Stomach (tissue), 9 donors: ENCODE data around the gene HLA-DPB1. TPM values are rescaled to one million over a fixed set of nuclear protein-coding genes. Genes with fewer than 3 reads are reported as not detected.

ENCODE experiments used
- DNase-seq, 2 donors: peaks; one replicate each; pipeline versions ENCODE4 v3.0.0 to v3.0.0-alpha.2; 2013 to 2019
- H3K27ac ChIP-seq, 5 donors: fragments of 200-600 bp in 4 of 5; sonication (generic) in 4 of 5; one replicate each; pipeline ENCODE4 v1.5.1; 2013 to 2019; ENCODE audit warnings: mild to moderate bottlenecking in 1 of 5, moderate library complexity in 1 of 5
- H3K27me3 ChIP-seq, 3 donors: fragments of 200-600 bp; sonication (generic); one replicate each; pipeline ENCODE4 v1.5.1; 2017 to 2019; ENCODE audit warnings: mixed run types in 1 of 3
- H3K36me3 ChIP-seq, 4 donors: fragments of 200-600 bp; sonication (generic); 1 replicate in 3 of 4; 2 replicates in 1 of 4; pipeline ENCODE4 v1.5.1; 2016 to 2019
- H3K4me1 ChIP-seq, 4 donors: fragments of 200-600 bp; sonication (generic); one replicate each; pipeline ENCODE4 v1.5.1; 2016 to 2019
- H3K4me3 ChIP-seq, 4 donors: fragments of 200-600 bp; sonication (generic) in 3 of 4; one replicate each; pipeline ENCODE4 v1.5.1; 2016 to 2019; ENCODE audit warnings: mild to moderate bottlenecking in 1 of 4
- H3K9me3 ChIP-seq, 4 donors: fragments of 200-600 bp; sonication (generic); one replicate each; pipeline ENCODE4 v1.5.1; 2016 to 2019
- EP300 ChIP-seq: sonication (generic); formaldehyde crosslinking; IDR thresholded peaks from one replicate; pipeline ENCODE4 v1.6.1; 2017; ENCODE audit warnings: antibody characterized with exemption
- POLR2A ChIP-seq, 4 donors: fragments of 450-650 bp; IDR thresholded peaks; one replicate each; pipeline ENCODE4 v1.6.1; 2016; ENCODE audit warnings: antibody characterized with exemption in 4 of 4, control low read depth in 2 of 4, mild to moderate bottlenecking in 1 of 4, moderate library complexity in 1 of 4
- POLR2AphosphoS5 ChIP-seq, 3 donors: sonication (generic); formaldehyde crosslinking; IDR thresholded peaks; one replicate each; pipeline ENCODE4 v1.6.1; 2016; ENCODE audit warnings: antibody characterized with exemption in 3 of 3
- WGBS, 5 donors: extraction: QIAGEN DNeasy Blood & Tissue Kit in 3 of 5; methylation state at CpG; one replicate each; pipeline versions ENCODE4 v1.1.5 to v1.1.7; 2013 to 2018; 5-methylcytosine and 5-hydroxymethylcytosine counted together
- intact Hi-C: fragments of 100-400 bp; cut with DNase I; formaldehyde crosslinking; loops from one replicate; pipeline ENCODE4 v1.15.1; 2023; ENCODE audit warnings: low total_unique reads
- polyA plus RNA-seq, 3 donors: library from polyadenylated mRNA; stranded (reverse); fragments of 200-250 nt; gene quantifications; one replicate each; pipeline ENCODE4 v1.2.3, GENCODE V29; 2013
- total RNA-seq, 5 donors: library from RNA; depleted of rRNA; stranded (reverse); fragments of >200 nt; gene quantifications; one replicate each; pipeline versions ENCODE4 v1.1.0 to v1.2.3, GENCODE V29; 2014 to 2016
- TF ChIP-seq, protein P1 (sequence below), 7 experiments: fragments of 450-650 bp in 4 of 7; fragments of 200-600 bp in 3 of 7; sonication (generic) in 3 of 7; IDR thresholded peaks; one replicate each; pipeline ENCODE4 v1.5.1; 2016 to 2019; ENCODE audit warnings: antibody characterized with exemption in 7 of 7, control low read depth in 2 of 7, mild to moderate bottlenecking in 1 of 7
- donor health status: healthy with polysubstance abuse.
- donor health status: Bipolar disorder and iron deficiency.
- donor health status: healthy.

Gene HLA-DPB1
- total and polyA plus RNA-seq, 8 donors: 10.7 to 62.2 (median 46.6) TPM; not detected in 1

GRCh38 chr6:33081098-33081824 is 5.5 kb downstream of the HLA-DPB1 start:
- WGBS, 5 donors: 62 to 80% (median 79%) methylated on average over 15 to 16 of the region's 16 CpGs
- intact Hi-C loops: loop anchor here (5.0 kb wide), 1 partner anchor 69 kb away; no protein-coding TSS in a partner anchor

GRCh38 chr6:33082702-33083101 is 6.9 kb downstream of the HLA-DPB1 start:
- H3K4me3 ChIP-seq: no peak overlapping the region
- peak in 1 of 2 donors; percentile 62 for DNase-seq
- peaks cover 6 to 44% (median 30%) of the 10 kb centered on the region in 4 donors for H3K36me3 ChIP-seq
- no peaks in the 10 kb centered on the region for H3K27me3 ChIP-seq
- TF ChIP-seq POLR2A (IDR thresholded peaks at IDR 0.05) (no peak), EP300 (no peak), POLR2AphosphoS5 (IDR thresholded peaks at IDR 0.05) (no peak)
- TF ChIP-seq, protein P1, sequence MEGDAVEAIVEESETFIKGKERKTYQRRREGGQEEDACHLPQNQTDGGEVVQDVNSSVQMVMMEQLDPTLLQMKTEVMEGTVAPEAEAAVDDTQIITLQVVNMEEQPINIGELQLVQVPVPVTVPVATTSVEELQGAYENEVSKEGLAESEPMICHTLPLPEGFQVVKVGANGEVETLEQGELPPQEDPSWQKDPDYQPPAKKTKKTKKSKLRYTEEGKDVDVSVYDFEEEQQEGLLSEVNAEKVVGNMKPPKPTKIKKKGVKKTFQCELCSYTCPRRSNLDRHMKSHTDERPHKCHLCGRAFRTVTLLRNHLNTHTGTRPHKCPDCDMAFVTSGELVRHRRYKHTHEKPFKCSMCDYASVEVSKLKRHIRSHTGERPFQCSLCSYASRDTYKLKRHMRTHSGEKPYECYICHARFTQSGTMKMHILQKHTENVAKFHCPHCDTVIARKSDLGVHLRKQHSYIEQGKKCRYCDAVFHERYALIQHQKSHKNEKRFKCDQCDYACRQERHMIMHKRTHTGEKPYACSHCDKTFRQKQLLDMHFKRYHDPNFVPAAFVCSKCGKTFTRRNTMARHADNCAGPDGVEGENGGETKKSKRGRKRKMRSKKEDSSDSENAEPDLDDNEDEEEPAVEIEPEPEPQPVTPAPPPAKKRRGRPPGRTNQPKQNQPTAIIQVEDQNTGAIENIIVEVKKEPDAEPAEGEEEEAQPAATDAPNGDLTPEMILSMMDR (IDR thresholded peaks at IDR 0.05): peak in 5 of 7 experiments; percentile 43 to 91 (median 53)
- peaks cover 0 to 34% (median 15%) of the 10 kb centered on the region in 4 donors for H3K4me1 ChIP-seq
- 0 to 36% (median 22%) methylated on average over 2 of the region's 2 CpGs for WGBS, 5 donors
- H3K9me3 ChIP-seq: no peaks in the 10 kb centered on the region
- peak overlapping the region in 2 of 5 donors; percentile 18 to 22 for H3K27ac ChIP-seq
- intact Hi-C loops: loop anchor here (5.0 kb wide), 1 partner anchor 70 kb away; no protein-coding TSS in a partner anchor

More at GRCh38 chr6:33081098-33081824, 5.5 kb downstream of the HLA-DPB1 start:
- Histone ChIP-seq H3K27ac (peak overlapping the region; percentile 55 to 89 (median 78)), H3K9me3 (no peaks in the 10 kb centered on the region), H3K4me1 (peaks cover 0 to 39% (median 19%) of the 10 kb centered on the region in 4 donors), H3K27me3 (no peaks in the 10 kb centered on the region), H3K36me3 (peaks cover 6 to 30% (median 19%) of the 10 kb centered on the region in 4 donors), H3K4me3 (peak overlapping the region; percentile 41 to 50 (median 46))
- DNase-seq: no peak
- TF ChIP-seq, protein P1 (IDR thresholded peaks at IDR 0.05): no peak
- TF ChIP-seq POLR2AphosphoS5 (IDR thresholded peaks at IDR 0.05) (no peak), POLR2A (IDR thresholded peaks at IDR 0.05) (no peak), EP300 (no peak)

DNA sequence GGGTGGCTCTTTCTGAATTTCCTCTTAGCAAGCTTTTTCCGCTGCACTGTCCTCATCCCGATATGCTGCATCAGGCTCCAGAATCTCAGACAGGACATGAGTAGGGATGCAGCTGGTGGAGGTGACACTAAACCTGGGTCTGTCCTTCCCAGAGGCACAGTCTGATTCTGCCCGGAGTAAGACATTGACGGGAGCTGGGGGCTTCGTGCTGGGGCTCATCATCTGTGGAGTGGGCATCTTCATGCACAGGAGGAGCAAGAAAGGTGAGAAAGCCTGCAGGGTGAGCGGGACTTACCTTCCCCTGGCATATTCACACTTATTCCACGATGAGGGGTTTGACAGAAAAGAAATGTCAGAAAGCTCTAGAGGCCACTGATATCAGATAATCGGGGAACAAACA is 9.8 kb downstream of the HLA-DPB1 start:
- intact Hi-C loops: no loop called here

DNA sequence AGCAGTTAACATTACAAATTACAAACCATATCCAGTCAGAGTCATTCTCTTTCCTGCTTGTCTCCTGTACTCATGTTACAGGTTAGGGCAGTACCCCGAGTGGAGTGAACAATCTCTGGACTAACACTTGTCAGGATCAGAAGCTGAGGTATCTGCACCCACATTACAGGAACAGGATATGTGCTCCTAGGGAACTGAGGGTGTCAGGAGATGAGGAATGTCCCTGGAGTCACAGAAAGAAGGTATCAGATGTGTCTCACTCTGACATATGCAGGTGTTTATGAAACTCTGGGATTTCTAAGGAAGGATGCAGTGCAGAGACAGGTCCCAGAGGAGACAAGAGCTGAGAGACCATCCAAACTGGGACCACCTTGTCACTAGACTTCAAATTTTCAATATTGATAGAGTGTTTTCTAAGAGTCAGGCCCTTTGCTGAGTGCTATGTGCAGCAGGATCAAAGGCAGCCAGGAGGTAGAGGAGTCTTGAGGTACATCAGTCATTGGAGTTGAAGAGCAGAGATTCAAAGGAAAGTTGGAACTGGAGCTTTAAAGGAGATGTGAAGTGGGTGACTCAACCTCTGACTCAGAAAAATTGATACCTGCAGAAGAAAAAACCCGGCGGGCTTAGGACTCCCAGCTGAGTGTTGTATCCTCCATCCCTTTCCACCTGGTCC is 12.6 kb downstream of the HLA-DPB1 start:
- TF ChIP-seq POLR2AphosphoS5 (IDR thresholded peaks at IDR 0.05) (no peak), EP300 (no peak), POLR2A (IDR thresholded peaks at IDR 0.05) (no peak)
- TF ChIP-seq, protein P1 (IDR thresholded peaks at IDR 0.05): no peak
- DNase-seq: no peak
- Histone ChIP-seq H3K36me3 (peaks cover 6 to 48% (median 33%) of the 10 kb centered on the region in 4 donors), H3K27me3 (peaks cover 0 to 13% (median 0%) of the 10 kb centered on the region in 3 donors), H3K9me3 (no peaks in the 10 kb centered on the region), H3K4me1 (no peaks in the 10 kb centered on the region), H3K27ac (no peak overlapping the region), H3K4me3 (no peak overlapping the region)
- WGBS, 5 donors: 42 to 70% (median 64%) methylated on average over 3 of the region's 3 CpGs
- intact Hi-C loops: no loop called here

More for the DNA sequence above, 9.8 kb downstream of the HLA-DPB1 start:
- WGBS, 5 donors: 61 to 87% (median 66%) methylated on average over 7 to 8 of the region's 8 CpGs
- peaks cover 0 to 21% (median 15%) of the 10 kb centered on the region in 4 donors for H3K4me1 ChIP-seq
- no peaks in the 10 kb centered on the region for H3K27me3 ChIP-seq
- H3K4me3 ChIP-seq: no peak overlapping the region
- DNase-seq: no peak
- peaks cover 6 to 48% (median 34%) of the 10 kb centered on the region in 4 donors for H3K36me3 ChIP-seq
- TF ChIP-seq EP300 (no peak), POLR2AphosphoS5 (IDR thresholded peaks at IDR 0.05) (no peak), POLR2A (IDR thresholded peaks at IDR 0.05) (no peak)
- TF ChIP-seq, protein P1 (IDR thresholded peaks at IDR 0.05): no peak
- H3K27ac ChIP-seq: no peak overlapping the region
- no peaks in the 10 kb centered on the region for H3K9me3 ChIP-seq
